Activated CD4-positive, alpha-beta memory T cell treated with anti-CD3 and anti-CD28 coated beads, Interleukin-2, amount 10 ng/mL, durations not matched to agents 7 days and 5 days (primary cell): ENCODE results near the gene RAB3IL1. TPM values are rescaled to one million over a fixed set of nuclear protein-coding genes. Genes with fewer than 3 reads are reported as not detected.
A peak's percentile ranks its signal among the peaks of the same experiment; 100 is the strongest.

Experiments
- CTCF ChIA-PET: fragments of 350-600 bp; sonication (Branson Sonifier 250); formaldehyde crosslinking; loops from one replicate; lab custom pipeline; 2021; ENCODE audit warnings: antibody characterized with exemption, inconsistent platforms; lab: Charles Lee
- POLR2A ChIA-PET: fragments of 350-600 bp; sonication (Branson Sonifier 250); formaldehyde crosslinking; loops from one replicate; lab custom pipeline; 2021; ENCODE audit warnings: antibody characterized with exemption; lab: Charles Lee
- DNase-seq: peaks from one replicate; pipeline ENCODE4 v3.0.0-alpha.2; 2020
- H3K27ac Mint-ChIP-seq: one replicate; pipeline ENCODE4 v1.8.0; 2021; ENCODE audit warnings: mild to moderate bottlenecking, mixed read lengths
- H3K27me3 Mint-ChIP-seq: one replicate; pipeline ENCODE4 v1.8.0; 2021; ENCODE audit warnings: mixed read lengths
- H3K36me3 Mint-ChIP-seq: one replicate; pipeline ENCODE4 v1.8.0; 2021; ENCODE audit warnings: low read depth, mixed read lengths
- H3K4me1 Mint-ChIP-seq: one replicate; pipeline ENCODE4 v1.8.0; 2021; ENCODE audit warnings: mixed read lengths
- H3K4me3 Mint-ChIP-seq: one replicate; pipeline ENCODE4 v1.8.0; 2021; ENCODE audit warnings: mild to moderate bottlenecking, mixed read lengths
- H3K9me3 Mint-ChIP-seq: one replicate; pipeline ENCODE4 v1.8.0; 2021; ENCODE audit warnings: mixed read lengths
- total RNA-seq, 2 experiments: library from RNA; stranded (reverse); gene quantifications; one replicate each; pipeline ENCODE4 v1.2.3, GENCODE V29; 2021

Gene RAB3IL1
- total RNA-seq, 2 experiments from 2014 or later, result not detected

GRCh38 chr11:61905067-61905696 is 12.2 kb downstream of the RAB3IL1 start:
- H3K27ac Mint-ChIP-seq, result no peak overlapping the region
- H3K27me3 Mint-ChIP-seq, result peaks cover 2% of the 10 kb centered on the region
- CTCF ChIA-PET, result interaction anchor here (0.6 to 11.4 kb wide), 2 partner anchors 10 to 180 kb away, joined by 4 to 295 read pairs; no protein-coding TSS in a partner anchor
- H3K36me3 Mint-ChIP-seq, result no peaks in the 10 kb centered on the region
- H3K4me3 Mint-ChIP-seq, result no peak overlapping the region
- no peak for DNase-seq
- H3K9me3 Mint-ChIP-seq, result no peaks in the 10 kb centered on the region
- POLR2A ChIA-PET, result no interaction called here
- no peaks in the 10 kb centered on the region for H3K4me1 Mint-ChIP-seq

GRCh38 chr11:61904539-61905048 is 12.8 kb downstream of the RAB3IL1 start:
- no peak for DNase-seq
- H3K36me3 Mint-ChIP-seq, result no peaks in the 10 kb centered on the region
- H3K4me1 Mint-ChIP-seq, result no peaks in the 10 kb centered on the region
- ChIA-PET POLR2A (no interaction called here), CTCF (interaction anchor here (0.6 to 11.4 kb wide), 2 partner anchors 9 to 181 kb away, joined by 4 to 295 read pairs; no protein-coding TSS in a partner anchor)
- H3K27ac Mint-ChIP-seq, result no peak overlapping the region
- no peak overlapping the region for H3K4me3 Mint-ChIP-seq
- no peaks in the 10 kb centered on the region for H3K9me3 Mint-ChIP-seq
- H3K27me3 Mint-ChIP-seq, result peaks cover 2% of the 10 kb centered on the region

- CTCF ChIA-PET, result interaction anchor here (8.4 to 11.4 kb wide), 2 partner anchors 182 to 203 kb away, joined by 144 to 295 read pairs; no protein-coding TSS in a partner anchor
- Mint-ChIP-seq H3K27ac (no peak overlapping the region), H3K27me3 (peaks cover 2% of the 10 kb centered on the region), H3K36me3 (no peaks in the 10 kb centered on the region), H3K9me3 (no peaks in the 10 kb centered on the region), H3K4me3 (no peak overlapping the region), H3K4me1 (peaks cover 4% of the 10 kb centered on the region)
- no peak for DNase-seq
- POLR2A ChIA-PET, result no interaction called here
Observed at GRCh38 chr11:61903845-61904244, 13.5 kb downstream of the RAB3IL1 start.

- Mint-ChIP-seq H3K36me3 (no peaks in the 10 kb centered on the region), H3K27ac (no peak overlapping the region), H3K4me1 (peaks cover 4% of the 10 kb centered on the region), H3K9me3 (no peaks in the 10 kb centered on the region), H3K4me3 (no peak overlapping the region), H3K27me3 (peaks cover 2% of the 10 kb centered on the region)
- CTCF ChIA-PET, result interaction anchor here (2.1 to 11.4 kb wide), 3 partner anchors 183 to 210 kb away, joined by 6 to 295 read pairs (median 144); no protein-coding TSS in a partner anchor
- POLR2A ChIA-PET, result no interaction called here
- no peak for DNase-seq
Observed at GRCh38 chr11:61902313-61902712, 15.1 kb downstream of the RAB3IL1 start.

GRCh38 chr11:61901397-61901796 is 16.0 kb downstream of the RAB3IL1 start:
- Mint-ChIP-seq H3K27ac (no peak overlapping the region), H3K27me3 (peaks cover 2% of the 10 kb centered on the region), H3K4me3 (no peak overlapping the region), H3K4me1 (peaks cover 4% of the 10 kb centered on the region), H3K9me3 (no peaks in the 10 kb centered on the region), H3K36me3 (no peaks in the 10 kb centered on the region)
- ChIA-PET CTCF (interaction anchor here (2.1 to 11.4 kb wide), 4 partner anchors 46 to 211 kb away, joined by 6 to 295 read pairs (median 114); partner anchors contain the start of gene BEST1), POLR2A (interaction anchor here (1.3 kb wide), 1 partner anchor 31 kb away, joined by 3 read pairs; no protein-coding TSS in a partner anchor)
- DNase-seq, result no peak

GRCh38 chr11:61900251-61900650 is 17.1 kb downstream of the RAB3IL1 start:
- CTCF ChIA-PET, result interaction anchor here (0.6 to 11.4 kb wide), 7 partner anchors 9 to 207 kb away, joined by 3 to 295 read pairs (median 33); partner anchors contain the start of genes BEST1 and FADS3
- H3K9me3 Mint-ChIP-seq, result no peaks in the 10 kb centered on the region
- POLR2A ChIA-PET, result interaction anchor here (1.3 kb wide), 1 partner anchor 30 kb away, joined by 3 read pairs; no protein-coding TSS in a partner anchor
- DNase-seq, result no peak
- peaks cover 4% of the 10 kb centered on the region for H3K4me1 Mint-ChIP-seq
- peaks cover 2% of the 10 kb centered on the region for H3K27me3 Mint-ChIP-seq
- no peak overlapping the region for H3K4me3 Mint-ChIP-seq
- H3K36me3 Mint-ChIP-seq, result no peaks in the 10 kb centered on the region
- no peak overlapping the region for H3K27ac Mint-ChIP-seq

GRCh38 chr11:61899146-61899841 is 18.1 kb downstream of the RAB3IL1 start:
- H3K9me3 Mint-ChIP-seq, result no peaks in the 10 kb centered on the region
- ChIA-PET CTCF (interaction anchor here (0.6 to 11.4 kb wide), 31 partner anchors 8 to 1769 kb away, joined by 3 to 295 read pairs (median 5); partner anchors contain the start of genes BEST1, FADS2, FADS3 and FEN1), POLR2A (interaction anchor here (1.6 to 2.4 kb wide), 2 partner anchors 183 to 209 kb away, joined by 3 to 16 read pairs; no protein-coding TSS in a partner anchor)
- H3K36me3 Mint-ChIP-seq, result no peaks in the 10 kb centered on the region
- H3K4me1 Mint-ChIP-seq, result peaks cover 4% of the 10 kb centered on the region
- peaks cover 2% of the 10 kb centered on the region for H3K27me3 Mint-ChIP-seq
- DNase-seq, result peak; percentile 91
- H3K27ac Mint-ChIP-seq, result no peak overlapping the region
- H3K4me3 Mint-ChIP-seq, result no peak overlapping the region

- no peaks in the 10 kb centered on the region for H3K9me3 Mint-ChIP-seq
- H3K27ac Mint-ChIP-seq, result no peak overlapping the region
- no peak overlapping the region for H3K4me3 Mint-ChIP-seq
- no peak for DNase-seq
- ChIA-PET CTCF (interaction anchor here (0.8 to 11.4 kb wide), 18 partner anchors 10 to 214 kb away, joined by 3 to 295 read pairs (median 5); partner anchors contain the start of gene BEST1), POLR2A (interaction anchor here (0.7 to 2.4 kb wide), 5 partner anchors 70 to 210 kb away, joined by 3 to 16 read pairs (median 3); partner anchors contain the start of genes FADS2, FEN1 and FTH1)
- no peaks in the 10 kb centered on the region for H3K36me3 Mint-ChIP-seq
- no peaks in the 10 kb centered on the region for H3K27me3 Mint-ChIP-seq
- peaks cover 4% of the 10 kb centered on the region for H3K4me1 Mint-ChIP-seq
Observed at GRCh38 chr11:61898247-61898582, 19.2 kb downstream of the RAB3IL1 start.

- Mint-ChIP-seq H3K27me3 (no peaks in the 10 kb centered on the region), H3K4me3 (no peak overlapping the region), H3K36me3 (no peaks in the 10 kb centered on the region), H3K27ac (no peak overlapping the region), H3K9me3 (no peaks in the 10 kb centered on the region), H3K4me1 (peaks cover 4% of the 10 kb centered on the region)
- DNase-seq, result peak; percentile 79
- ChIA-PET POLR2A (interaction anchor here (0.7 to 2.4 kb wide), 5 partner anchors 69 to 211 kb away, joined by 3 to 16 read pairs (median 3); partner anchors contain the start of genes FADS2, FEN1 and FTH1), CTCF (interaction anchor here (0.8 to 11.4 kb wide), 19 partner anchors 10 to 215 kb away, joined by 3 to 295 read pairs (median 4); partner anchors contain the start of gene BEST1)
Observed at GRCh38 chr11:61897387-61898246, 19.7 kb downstream of the RAB3IL1 start.

GRCh38 chr11:61896665-61897386 is 20.5 kb downstream of the RAB3IL1 start:
- Mint-ChIP-seq H3K27me3 (peaks cover 2% of the 10 kb centered on the region), H3K27ac (no peak overlapping the region), H3K4me1 (peaks cover 4% of the 10 kb centered on the region), H3K36me3 (no peaks in the 10 kb centered on the region), H3K9me3 (no peaks in the 10 kb centered on the region), H3K4me3 (no peak overlapping the region)
- POLR2A ChIA-PET, result interaction anchor here (2.4 kb wide), 1 partner anchor 185 kb away, joined by 16 read pairs; no protein-coding TSS in a partner anchor
- no peak for DNase-seq
- CTCF ChIA-PET, result interaction anchor here (1.0 to 11.4 kb wide), 10 partner anchors 11 to 210 kb away, joined by 3 to 295 read pairs (median 15); partner anchors contain the start of gene BEST1

- DNase-seq, result no peak
- POLR2A ChIA-PET, result interaction anchor here (0.9 kb wide), 1 partner anchor 65 kb away, joined by 3 read pairs; no protein-coding TSS in a partner anchor
- CTCF ChIA-PET, result interaction anchor here (1.1 to 11.4 kb wide), 5 partner anchors 11 to 211 kb away, joined by 3 to 295 read pairs (median 85); partner anchors contain the start of gene BEST1
- Mint-ChIP-seq H3K27ac (no peak overlapping the region), H3K9me3 (no peaks in the 10 kb centered on the region), H3K4me3 (no peak overlapping the region), H3K4me1 (peaks cover 6% of the 10 kb centered on the region), H3K36me3 (no peaks in the 10 kb centered on the region), H3K27me3 (peaks cover 3% of the 10 kb centered on the region)
Observed at GRCh38 chr11:61895718-61896059, 21.7 kb downstream of the RAB3IL1 start.
